MG63 (cell line): ENCODE results near the gene ZFPM1. TPM values are rescaled to one million over a fixed set of nuclear protein-coding genes. Genes with fewer than 3 reads are reported as not detected.

Experiments
- DNase-seq: peaks from one replicate; pipeline ENCODE4 v3.0.0-alpha.2; 2020
- H3K27me3 ChIP-seq: fragments of 250-450 bp; sonication (Bioruptor Pico); 2 replicates; pipeline ENCODE4 v1.5.1; 2020; ENCODE audit warnings: mild to moderate bottlenecking, moderate library complexity
- H3K36me3 ChIP-seq: fragments of 250-450 bp; sonication (Bioruptor Pico); 2 replicates; pipeline ENCODE4 v1.5.1; 2020; ENCODE audit warnings: mild to moderate bottlenecking, moderate library complexity
- H3K4me3 ChIP-seq: fragments of 250-450 bp; sonication (Bioruptor Pico); 2 replicates; pipeline ENCODE4 v1.5.1; 2020; ENCODE audit warnings: mild to moderate bottlenecking, moderate library complexity
- H3K9me3 ChIP-seq: fragments of 250-450 bp; sonication (Bioruptor Pico); 2 replicates; pipeline ENCODE4 v1.5.1; 2020; ENCODE audit warnings: mild to moderate bottlenecking, moderate library complexity
- total RNA-seq: library from RNA; depleted of rRNA; stranded (reverse); fragments of >200 nt; shearing (Covaris generic); gene quantifications from 2 replicates; pipeline ENCODE4 v1.2.3, GENCODE V29; 2014; ENCODE audit warnings: low replicate concordance

The ZFPM1 gene
- total RNA-seq, 1 experiment from 2014 or later = 0.33 TPM

- Histone ChIP-seq H3K27me3 (no peaks in the 10 kb centered on the region), H3K36me3 (no peaks in the 10 kb centered on the region), H3K9me3 (no peaks in the 10 kb centered on the region), H3K4me3 (no peak overlapping the region)
- DNase-seq = no peak
Measured at GRCh38 chr16:88527186-88527936, 74.3 kb downstream of the ZFPM1 start.

- Histone ChIP-seq H3K9me3 (no peaks in the 10 kb centered on the region), H3K36me3 (no peaks in the 10 kb centered on the region)
- no peak for DNase-seq
Measured at GRCh38 chr16:88527937-88528743, 75.1 kb downstream of the ZFPM1 start.

DNA sequence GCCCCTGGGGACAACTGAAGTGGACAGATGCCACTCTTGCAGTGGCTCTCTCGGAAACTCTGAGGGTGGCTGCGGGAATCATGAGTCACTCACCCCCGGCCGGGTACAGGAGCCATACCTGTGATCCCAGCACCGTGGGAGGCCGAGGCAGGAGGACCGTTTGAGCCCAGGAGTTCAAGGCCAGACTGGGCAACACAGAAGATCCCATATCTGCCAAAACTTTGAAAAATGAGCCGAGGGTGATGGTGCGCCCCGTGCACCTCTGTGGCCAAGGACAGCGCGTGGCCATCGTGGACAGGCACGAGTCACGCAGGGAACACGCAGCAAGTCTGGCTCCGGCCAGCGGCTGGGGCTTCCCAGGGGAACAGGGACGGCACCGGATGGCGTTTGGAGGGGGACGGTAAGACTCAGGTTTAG lies 75.8 kb downstream of the ZFPM1 start:
- Histone ChIP-seq H3K9me3 (no peaks in the 10 kb centered on the region), H3K27me3 (no peaks in the 10 kb centered on the region), H3K4me3 (no peak overlapping the region), H3K36me3 (no peaks in the 10 kb centered on the region)
- DNase-seq = no peak

More at GRCh38 chr16:88527937-88528743, 75.1 kb downstream of the ZFPM1 start:
- Histone ChIP-seq H3K4me3 (no peak overlapping the region), H3K27me3 (no peaks in the 10 kb centered on the region)

- no peaks in the 10 kb centered on the region for H3K27me3 ChIP-seq
- no peaks in the 10 kb centered on the region for H3K9me3 ChIP-seq
- no peak overlapping the region for H3K4me3 ChIP-seq
- DNase-seq = no peak
- H3K36me3 ChIP-seq = no peaks in the 10 kb centered on the region
Measured at GRCh38 chr16:88529596-88529995, 76.5 kb downstream of the ZFPM1 start.

GRCh38 chr16:88530051-88530857 lies 77.2 kb downstream of the ZFPM1 start:
- DNase-seq = no peak
- Histone ChIP-seq H3K36me3 (no peaks in the 10 kb centered on the region), H3K27me3 (no peaks in the 10 kb centered on the region), H3K9me3 (no peaks in the 10 kb centered on the region), H3K4me3 (no peak overlapping the region)

DNA sequence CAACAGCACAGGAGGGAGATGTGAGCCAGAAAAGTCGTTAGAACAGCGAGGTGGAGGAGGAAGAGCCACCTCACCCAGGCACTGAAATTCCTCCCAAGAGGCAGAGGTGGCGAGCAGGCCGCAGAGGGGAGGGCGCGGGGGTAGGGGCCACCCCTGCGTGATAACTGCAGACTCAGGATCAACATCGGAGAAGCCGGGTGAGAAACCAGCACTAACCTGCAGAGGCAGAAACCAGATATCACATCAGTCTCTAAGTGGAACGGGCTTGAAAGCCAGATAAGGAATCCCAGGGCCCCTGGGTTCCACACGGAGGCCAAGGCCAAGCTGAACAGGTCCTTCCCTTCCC lies 77.8 kb downstream of the ZFPM1 start:
- no peak overlapping the region for H3K4me3 ChIP-seq
- H3K36me3 ChIP-seq = no peaks in the 10 kb centered on the region
- DNase-seq = no peak
- H3K27me3 ChIP-seq = no peaks in the 10 kb centered on the region
- H3K9me3 ChIP-seq = no peaks in the 10 kb centered on the region

- no peaks in the 10 kb centered on the region for H3K36me3 ChIP-seq
- H3K27me3 ChIP-seq = no peaks in the 10 kb centered on the region
- no peak for DNase-seq
- no peak overlapping the region for H3K4me3 ChIP-seq
- H3K9me3 ChIP-seq = no peaks in the 10 kb centered on the region
Measured at GRCh38 chr16:88531346-88531745, 78.3 kb downstream of the ZFPM1 start.

DNA sequence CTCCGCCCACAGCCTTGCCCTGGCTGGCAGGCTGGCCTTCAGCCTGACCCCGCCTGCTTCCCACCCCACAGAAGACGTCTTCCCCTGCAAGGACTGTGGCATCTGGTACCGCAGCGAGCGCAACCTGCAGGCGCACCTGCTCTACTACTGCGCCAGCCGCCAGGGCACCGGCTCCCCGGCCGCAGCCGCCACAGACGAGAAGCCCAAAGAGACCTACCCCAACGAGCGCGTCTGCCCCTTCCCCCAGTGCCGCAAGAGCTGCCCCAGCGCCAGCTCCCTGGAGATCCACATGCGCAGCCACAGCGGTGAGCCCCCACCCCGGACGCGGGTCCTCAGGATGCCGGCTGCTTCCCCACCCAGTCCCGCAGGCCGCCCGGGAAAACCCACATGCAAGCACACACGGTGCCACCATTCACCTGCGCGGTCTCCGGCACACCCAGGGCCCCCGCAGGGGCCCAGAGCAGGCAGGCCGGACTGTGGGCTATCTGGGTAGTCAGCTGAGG lies 78.9 kb downstream of the ZFPM1 start:
- no peaks in the 10 kb centered on the region for H3K9me3 ChIP-seq
- DNase-seq = no peak
- H3K36me3 ChIP-seq = no peaks in the 10 kb centered on the region
- H3K4me3 ChIP-seq = no peak overlapping the region
- H3K27me3 ChIP-seq = no peaks in the 10 kb centered on the region

GRCh38 chr16:88532434-88533241 lies 79.6 kb downstream of the ZFPM1 start:
- Histone ChIP-seq H3K36me3 (no peaks in the 10 kb centered on the region), H3K9me3 (no peaks in the 10 kb centered on the region), H3K27me3 (no peaks in the 10 kb centered on the region), H3K4me3 (no peak overlapping the region)
- no peak for DNase-seq

GRCh38 chr16:88533381-88533917 lies 80.4 kb downstream of the ZFPM1 start:
- no peaks in the 10 kb centered on the region for H3K27me3 ChIP-seq
- no peak overlapping the region for H3K4me3 ChIP-seq
- H3K9me3 ChIP-seq = no peaks in the 10 kb centered on the region
- DNase-seq = no peak
- no peaks in the 10 kb centered on the region for H3K36me3 ChIP-seq

GRCh38 chr16:88533932-88534637 lies 81.0 kb downstream of the ZFPM1 start:
- peak overlapping the region; percentile 44 for H3K4me3 ChIP-seq
- DNase-seq = peak; percentile 69
- H3K9me3 ChIP-seq = no peaks in the 10 kb centered on the region
- no peaks in the 10 kb centered on the region for H3K36me3 ChIP-seq
- H3K27me3 ChIP-seq = no peaks in the 10 kb centered on the region

DNA sequence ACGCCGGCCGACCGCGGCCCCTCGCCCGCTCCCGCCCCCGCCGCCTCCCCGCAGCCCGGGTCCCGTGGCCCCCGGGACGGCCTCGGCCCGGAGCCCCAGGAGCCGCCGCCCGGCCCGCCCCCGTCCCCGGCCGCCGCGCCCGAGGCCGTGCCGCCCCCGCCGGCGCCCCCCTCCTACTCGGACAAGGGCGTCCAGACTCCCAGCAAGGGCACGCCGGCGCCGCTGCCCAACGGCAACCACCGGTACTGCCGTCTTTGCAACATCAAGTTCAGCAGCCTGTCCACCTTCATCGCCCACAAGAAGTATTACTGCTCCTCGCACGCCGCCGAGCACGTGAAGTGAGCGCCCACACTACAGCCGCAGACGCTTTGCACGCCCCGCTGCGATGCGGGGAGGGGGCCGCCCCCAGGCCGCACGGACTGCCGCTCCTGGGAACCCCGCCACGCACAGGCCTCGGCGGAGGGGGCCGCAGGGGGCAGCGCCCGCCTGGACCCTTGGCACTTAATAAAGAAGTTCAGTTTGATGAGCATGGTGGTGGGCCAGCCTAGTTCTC lies 81.6 kb downstream of the ZFPM1 start:
- H3K36me3 ChIP-seq = no peaks in the 10 kb centered on the region
- no peaks in the 10 kb centered on the region for H3K27me3 ChIP-seq
- DNase-seq = peak; percentile 52
- H3K4me3 ChIP-seq = peak overlapping the region; percentile 48
- H3K9me3 ChIP-seq = no peaks in the 10 kb centered on the region

- H3K36me3 ChIP-seq = no peaks in the 10 kb centered on the region
- DNase-seq = no peak
- H3K4me3 ChIP-seq = peak overlapping the region; percentile 48
- H3K9me3 ChIP-seq = no peaks in the 10 kb centered on the region
- H3K27me3 ChIP-seq = no peaks in the 10 kb centered on the region
Measured at GRCh38 chr16:88535191-88535856, 82.2 kb downstream of the ZFPM1 start.

DNA sequence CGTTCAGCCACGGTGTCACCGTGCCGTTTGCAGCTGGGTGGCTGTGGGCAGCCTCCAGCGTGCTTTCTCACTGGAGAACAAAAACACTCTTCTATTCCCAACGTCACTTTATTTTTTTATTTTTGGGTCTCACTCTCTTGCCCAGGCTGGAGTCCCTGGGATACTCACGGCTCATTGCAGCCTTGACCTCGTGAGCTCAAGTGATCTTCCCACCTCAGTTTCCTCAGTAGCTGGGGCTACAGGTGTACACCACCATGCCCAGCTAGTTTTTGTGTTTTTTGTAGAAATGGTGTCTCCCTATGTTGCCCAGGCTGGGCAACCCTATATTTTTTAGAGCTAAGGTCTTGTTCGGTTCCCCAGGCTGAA lies 82.8 kb downstream of the ZFPM1 start:
- DNase-seq = no peak

DNA sequence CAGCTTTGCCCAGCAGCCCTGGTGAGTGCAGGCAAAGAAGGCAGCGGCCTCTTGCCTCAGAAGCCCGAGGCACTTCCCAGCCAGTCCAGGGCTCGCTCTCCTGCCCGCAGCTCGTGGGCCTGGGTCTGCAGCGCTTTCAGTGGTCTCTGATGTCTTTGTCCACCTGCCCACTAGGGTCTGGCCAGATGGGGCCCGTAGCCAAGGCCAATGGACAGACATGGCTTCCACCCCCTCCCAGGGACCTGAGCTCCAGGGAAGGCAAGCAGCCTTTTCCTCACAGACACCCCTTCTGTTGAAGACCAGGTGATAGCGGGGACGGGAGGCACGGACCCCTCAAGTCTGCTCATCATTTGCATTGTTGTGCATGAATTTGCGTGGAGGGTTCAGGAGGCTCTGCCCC lies 83.4 kb downstream of the ZFPM1 start:
- Histone ChIP-seq H3K27me3 (no peaks in the 10 kb centered on the region), H3K4me3 (no peak overlapping the region), H3K9me3 (no peaks in the 10 kb centered on the region), H3K36me3 (no peaks in the 10 kb centered on the region)
- no peak for DNase-seq

More for the DNA sequence above, 82.8 kb downstream of the ZFPM1 start:
- H3K36me3 ChIP-seq = no peaks in the 10 kb centered on the region
- H3K4me3 ChIP-seq = no peak overlapping the region
- H3K27me3 ChIP-seq = no peaks in the 10 kb centered on the region
- no peaks in the 10 kb centered on the region for H3K9me3 ChIP-seq
